ENCODE results near the gene ITPR1.

DNA sequence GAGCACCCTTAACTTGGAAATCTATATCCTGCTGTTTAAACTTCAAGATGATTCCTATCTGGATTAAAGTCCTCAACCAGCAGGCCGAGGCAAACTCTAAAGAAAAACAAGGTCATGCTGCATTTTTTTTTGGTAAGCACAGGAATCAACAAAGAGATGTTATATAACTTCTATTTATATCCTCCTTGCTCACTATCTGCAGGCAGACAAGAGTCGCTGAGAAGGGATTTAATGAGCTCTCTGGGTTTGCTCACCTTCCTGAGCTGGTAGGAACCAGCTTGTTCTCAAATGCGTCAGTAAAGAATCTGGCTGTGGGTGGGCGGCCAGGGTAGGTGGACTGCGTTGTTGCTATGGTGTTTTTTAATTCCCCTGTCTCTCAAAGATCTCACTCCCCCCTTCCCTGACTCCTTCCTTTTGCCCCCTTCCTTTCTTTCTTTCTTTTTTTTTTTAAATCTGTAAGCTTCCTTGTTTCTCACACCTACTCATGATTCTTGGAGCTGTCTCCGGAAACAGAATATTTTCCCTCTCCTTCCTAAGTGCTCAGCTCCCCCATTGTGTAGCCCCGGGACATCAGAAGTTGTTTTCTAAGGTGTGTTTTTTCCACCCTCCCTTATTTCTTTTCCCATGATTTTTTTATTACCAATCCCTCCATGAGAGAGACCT lies 257.3 kb downstream of the ITPR1 start:
- TF ChIP-seq YY1 (IDR thresholded peaks at IDR 0.05; ENCODE audit: insufficient read depth, insufficient read length) = no peak
- TF ChIP-seq ZNF274 (IDR thresholded peaks at IDR 0.05; ENCODE audit: low read depth, low read length) = no peak
